Brain microvascular endothelial cell (primary cell): ENCODE measurements around the gene COL8A1.
A peak's percentile ranks its signal among the peaks of the same experiment; 100 is the strongest.
"Not testable (repeated sequence)": the region's sequence is repeated elsewhere in the genome, so short reads cannot be mapped to it uniquely, and the experiment has no call there.

Source experiments
- DNase-seq: peaks from one replicate; pipeline ENCODE4 v3.0.0-alpha.2; 2020
- H3K27ac ChIP-seq: fragments of 250-450 bp; sonication (Bioruptor Pico); 2 replicates; pipeline ENCODE4 v1.5.1; 2020; ENCODE audit warnings: mild to moderate bottlenecking, moderate library complexity
- H3K27me3 ChIP-seq: fragments of 250-450 bp; sonication (Bioruptor Pico); replicated peaks from 2 replicates; pipeline ENCODE4 v1.5.1; 2020; ENCODE audit warnings: mild to moderate bottlenecking
- H3K36me3 ChIP-seq: fragments of 250-450 bp; sonication (Bioruptor Pico); replicated peaks from 2 replicates; pipeline ENCODE4 v1.5.1; 2020; ENCODE audit warnings: mild to moderate bottlenecking
- H3K4me3 ChIP-seq: 2 replicates; pipeline ENCODE4 v1.5.1; 2011; ENCODE audit warnings: low read depth, mild to moderate bottlenecking, control low read depth, low read length, moderate library complexity
- CTCF ChIP-seq: IDR thresholded peaks from 2 replicates; pipeline ENCODE4 v1.5.1; 2011; ENCODE audit warnings: low read depth, mild to moderate bottlenecking, moderate library complexity, low read length, control low read depth, inconsistent platforms; ENCODE audit errors: missing control alignments
- in situ Hi-C: cut with HindIII; loops from 2 replicates; pipeline ENCODE4 v1.10.0; 2017; ENCODE audit warnings: low sequenced_read_pairs, low pct_ligation_motif_present

COL8A1 gene

GRCh38 chr3:99638167-99638948, at the start of gene COL8A1:
Gene COL8A1 (plus strand): TSS chr3:99638594. CDS start chr3:99790683, 152,089 bp downstream.
- Histone ChIP-seq H3K27me3 (no peaks in the 10 kb centered on the region), H3K27ac (peak within 1 kb of the TSS; percentile 89)

GRCh38 chr3:99589168-99589567, 49.2 kb upstream of the COL8A1 start:
- in situ Hi-C loops, DNase-seq, H3K4me3 ChIP-seq: not testable (repeated sequence)

More at GRCh38 chr3:99638167-99638948, at the start of gene COL8A1:
- Histone ChIP-seq H3K4me3 (peak within 1 kb of the TSS; percentile 87), H3K36me3 (peaks cover 5% of the 10 kb centered on the region)
- in situ Hi-C loops = no loop called here
- no peak for TF ChIP-seq CTCF
- peak; percentile 88 for DNase-seq

GRCh38 chr3:99599894-99600293, 38.5 kb upstream of the COL8A1 start:
- no peak for TF ChIP-seq CTCF
- Histone ChIP-seq H3K36me3 (no peaks in the 10 kb centered on the region), H3K27me3 (no peaks in the 10 kb centered on the region), H3K4me3 (no peak overlapping the region), H3K27ac (no peak overlapping the region)
- in situ Hi-C loops = no loop called here
- DNase-seq = no peak

More at GRCh38 chr3:99589168-99589567, 49.2 kb upstream of the COL8A1 start:
- not testable (repeated sequence) for H3K36me3 ChIP-seq, H3K27ac ChIP-seq, H3K27me3 ChIP-seq

- TF ChIP-seq CTCF = no peak
- in situ Hi-C loops = no loop called here
- no peak for DNase-seq
Observed at GRCh38 chr3:99601515-99601914, 36.9 kb upstream of the COL8A1 start.

GRCh38 chr3:99602183-99602582, 36.2 kb upstream of the COL8A1 start:
- no peak for TF ChIP-seq CTCF
- Histone ChIP-seq H3K27me3 (no peaks in the 10 kb centered on the region), H3K36me3 (no peaks in the 10 kb centered on the region), H3K27ac (no peak overlapping the region), H3K4me3 (no peak overlapping the region)
- no peak for DNase-seq
- in situ Hi-C loops = no loop called here

More at GRCh38 chr3:99601515-99601914, 36.9 kb upstream of the COL8A1 start:
- no peaks in the 10 kb centered on the region for H3K27me3 ChIP-seq
- no peak overlapping the region for H3K4me3 ChIP-seq
- H3K36me3 ChIP-seq = no peaks in the 10 kb centered on the region
- H3K27ac ChIP-seq = no peak overlapping the region

GRCh38 chr3:99607151-99607550, 31.2 kb upstream of the COL8A1 start:
- TF ChIP-seq CTCF = no peak
- in situ Hi-C loops = no loop called here
- Histone ChIP-seq H3K27ac (no peak overlapping the region), H3K36me3 (no peaks in the 10 kb centered on the region), H3K4me3 (no peak overlapping the region), H3K27me3 (no peaks in the 10 kb centered on the region)
- no peak for DNase-seq
